Nephron progenitor cell (in vitro differentiated cells): ENCODE results near the gene PLCB4.

Source experiments
- DNase-seq: peaks from one replicate; pipeline ENCODE4 v3.0.0; 2021
- H3K27ac Mint-ChIP-seq: 2 replicates; pipeline ENCODE4 v1.8.0; 2021; ENCODE audit warnings: mild to moderate bottlenecking, moderate library complexity, mixed read lengths
- H3K27me3 Mint-ChIP-seq: 2 replicates; pipeline ENCODE4 v1.8.0; 2021; ENCODE audit warnings: mild to moderate bottlenecking, low read depth, mixed read lengths; ENCODE audit not compliant: poor library complexity
- H3K36me3 Mint-ChIP-seq: 2 replicates; pipeline ENCODE4 v1.8.0; 2021; ENCODE audit warnings: low read depth, mixed read lengths
- H3K4me1 Mint-ChIP-seq: 2 replicates; pipeline ENCODE4 v1.8.0; 2021; ENCODE audit warnings: mixed read lengths
- H3K4me3 Mint-ChIP-seq: 2 replicates; pipeline ENCODE4 v1.8.0; 2021; ENCODE audit warnings: mild to moderate bottlenecking, moderate library complexity, mixed read lengths
- H3K9me3 Mint-ChIP-seq: 2 replicates; pipeline ENCODE4 v1.8.0; 2021; ENCODE audit warnings: mild to moderate bottlenecking, moderate library complexity, mixed read lengths
- CTCF ChIP-seq: fragments of 200-600 bp; sonication (generic); IDR thresholded peaks from 2 replicates; pipeline ENCODE4 v1.5.0; 2021; ENCODE audit warnings: antibody characterized with exemption

PLCB4 gene

GRCh38 chr20:9306521-9306920, 237.6 kb downstream of the PLCB4 start:
- Mint-ChIP-seq H3K4me3 (no peak overlapping the region), H3K27ac (peak overlapping the region; percentile 30), H3K4me1 (peaks cover 18% of the 10 kb centered on the region), H3K27me3 (no peaks in the 10 kb centered on the region), H3K9me3 (no peaks in the 10 kb centered on the region), H3K36me3 (peaks cover 24% of the 10 kb centered on the region)
- TF ChIP-seq CTCF, result no peak
- no peak for DNase-seq

GRCh38 chr20:9308056-9308455, 239.2 kb downstream of the PLCB4 start:
- Mint-ChIP-seq H3K36me3 (peaks cover 33% of the 10 kb centered on the region), H3K27ac (no peak overlapping the region), H3K4me1 (peaks cover 29% of the 10 kb centered on the region), H3K9me3 (no peaks in the 10 kb centered on the region), H3K27me3 (no peaks in the 10 kb centered on the region), H3K4me3 (no peak overlapping the region)
- DNase-seq, result no peak
- TF ChIP-seq CTCF, result no peak

DNA sequence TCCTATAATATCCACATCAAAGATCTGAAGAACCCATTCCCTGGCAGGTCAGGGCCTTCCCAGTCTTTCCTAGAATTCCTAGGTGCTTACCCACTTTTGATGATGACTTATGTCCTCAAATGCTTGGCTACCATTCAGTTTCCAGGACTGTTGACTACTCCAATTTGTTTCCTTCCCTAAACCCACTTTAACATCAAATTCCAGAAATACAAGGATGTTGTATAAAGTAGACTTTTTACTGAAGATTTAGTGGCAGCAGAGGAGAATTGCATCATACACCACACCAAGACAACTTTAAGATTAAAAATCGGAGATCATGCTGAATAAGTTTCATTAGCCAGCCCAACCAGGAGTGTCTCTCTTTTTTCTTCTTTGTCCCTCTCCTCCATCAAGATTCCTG, 242.2 kb downstream of the PLCB4 start:
- H3K4me3 Mint-ChIP-seq, result no peak overlapping the region
- H3K36me3 Mint-ChIP-seq, result peaks cover 59% of the 10 kb centered on the region
- peaks cover 3% of the 10 kb centered on the region for H3K27me3 Mint-ChIP-seq
- no peak for DNase-seq
- peak overlapping the region; percentile 94 for H3K27ac Mint-ChIP-seq
- H3K9me3 Mint-ChIP-seq, result peaks cover 8% of the 10 kb centered on the region
- no peak for TF ChIP-seq CTCF
- peaks cover 29% of the 10 kb centered on the region for H3K4me1 Mint-ChIP-seq

DNA sequence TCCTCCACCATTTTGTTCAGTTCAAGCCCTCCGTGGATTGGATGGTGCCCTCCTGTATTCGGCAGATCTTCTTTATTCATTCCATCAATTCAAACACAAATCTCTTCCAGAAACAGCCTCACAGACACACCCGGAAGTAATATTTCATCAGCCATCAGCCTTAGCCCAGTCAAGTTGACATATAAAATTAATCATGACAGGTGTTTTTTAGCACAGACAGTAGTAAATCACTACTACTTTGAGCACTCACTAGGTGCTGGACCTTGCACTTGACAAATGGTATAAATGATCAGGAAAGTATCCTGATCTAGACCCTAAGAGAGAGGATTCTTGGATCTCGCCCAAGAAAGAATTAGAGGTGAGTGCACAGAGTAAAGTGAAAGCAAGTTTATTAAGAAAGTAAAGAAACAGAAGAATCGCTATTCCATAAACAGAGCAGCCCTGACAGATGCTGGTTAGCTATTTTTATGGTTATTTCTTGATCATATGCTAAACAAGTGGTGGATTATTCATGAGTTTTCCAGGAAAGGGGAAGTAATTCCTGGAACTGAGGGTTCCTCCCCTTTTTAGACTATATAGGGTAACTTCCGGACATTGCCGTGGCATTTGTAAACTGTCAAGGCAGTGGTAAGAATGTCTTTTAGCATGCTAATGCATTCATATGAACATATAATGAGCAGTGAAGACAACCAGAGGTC, 250.9 kb downstream of the PLCB4 start:
- Mint-ChIP-seq H3K36me3 (peaks cover 25% of the 10 kb centered on the region), H3K27me3 (peaks cover 8% of the 10 kb centered on the region), H3K4me1 (peaks cover 36% of the 10 kb centered on the region), H3K9me3 (no peaks in the 10 kb centered on the region), H3K4me3 (no peak overlapping the region), H3K27ac (no peak overlapping the region)
- DNase-seq, result no peak
- TF ChIP-seq CTCF, result no peak

- no peak for DNase-seq
- Mint-ChIP-seq H3K9me3 (no peaks in the 10 kb centered on the region), H3K4me3 (no peak overlapping the region), H3K27me3 (peaks cover 7% of the 10 kb centered on the region), H3K27ac (no peak overlapping the region), H3K4me1 (peaks cover 47% of the 10 kb centered on the region), H3K36me3 (peaks cover 17% of the 10 kb centered on the region)
- TF ChIP-seq CTCF, result no peak
Observed at GRCh38 chr20:9321007-9321406, 252.1 kb downstream of the PLCB4 start.

DNA sequence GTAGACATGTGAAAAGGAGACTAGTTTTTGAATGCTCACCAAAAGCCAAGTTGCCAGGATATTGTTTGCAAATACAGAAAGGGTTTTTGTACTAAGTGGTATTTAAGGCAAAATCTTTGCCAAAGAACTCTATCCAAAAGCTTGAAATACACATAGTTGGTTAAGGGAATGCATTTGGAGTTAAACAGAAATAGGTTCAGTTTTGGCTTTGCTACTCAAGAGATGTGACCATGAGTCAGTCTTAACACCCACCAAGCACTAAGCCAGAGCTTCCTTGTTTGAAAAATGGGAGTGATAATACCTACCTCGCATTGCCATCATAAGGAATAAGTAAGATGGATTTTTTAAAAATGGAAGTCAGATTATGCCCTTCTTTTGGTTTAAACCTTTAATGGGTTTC, 253.8 kb downstream of the PLCB4 start:
- peaks cover 55% of the 10 kb centered on the region for H3K4me1 Mint-ChIP-seq
- no peaks in the 10 kb centered on the region for H3K9me3 Mint-ChIP-seq
- H3K27me3 Mint-ChIP-seq, result peaks cover 5% of the 10 kb centered on the region
- peaks cover 4% of the 10 kb centered on the region for H3K36me3 Mint-ChIP-seq
- H3K4me3 Mint-ChIP-seq, result no peak overlapping the region
- TF ChIP-seq CTCF, result no peak
- H3K27ac Mint-ChIP-seq, result no peak overlapping the region
- no peak for DNase-seq
